ENCODE data around the gene GATAD2B. TPM values are rescaled to one million over a fixed set of nuclear protein-coding genes. Genes with fewer than 3 reads are reported as not detected.
A peak's percentile ranks its signal among the peaks of the same experiment; 100 is the strongest.

Gene GATAD2B
- total RNA-seq, 4 donors from 2014 or later, result 16.8 to 26.5 (median 24.6) TPM

DNA sequence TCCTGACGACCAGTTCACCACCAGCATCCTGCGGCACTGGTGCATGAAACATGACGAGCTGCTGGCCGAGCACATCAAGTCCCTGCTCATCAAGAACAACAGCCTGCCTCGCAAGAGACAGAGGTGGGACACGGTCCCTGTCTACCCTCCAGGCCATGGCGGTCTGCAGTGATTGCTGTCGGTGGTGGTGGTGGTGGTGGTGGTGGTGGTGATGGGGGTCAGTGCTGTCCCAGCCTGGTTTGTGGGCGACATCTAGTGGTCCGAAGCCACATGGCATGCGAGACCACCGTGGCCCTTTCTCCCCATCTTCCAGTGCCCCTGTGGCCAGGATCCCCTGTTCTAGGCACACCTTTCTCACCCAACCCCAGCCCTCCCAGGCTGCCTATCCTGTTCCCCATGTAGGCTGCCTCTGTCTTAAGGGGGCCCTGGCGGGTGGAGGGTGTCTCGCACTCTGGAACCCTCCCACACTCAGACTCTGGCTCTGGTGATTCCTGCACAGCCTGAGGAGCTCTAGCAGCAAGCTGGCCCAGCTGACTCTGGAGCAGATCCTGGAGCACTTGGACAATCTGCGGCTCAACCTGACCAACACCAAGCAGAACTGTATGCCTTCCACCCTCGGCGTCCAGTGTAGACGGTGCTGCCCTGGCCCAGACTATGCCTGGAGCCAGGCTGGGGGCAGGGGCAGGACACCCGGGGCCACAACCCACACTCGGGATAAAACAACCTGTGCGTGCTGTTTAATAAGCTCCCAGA, 150.8 kb downstream of the GATAD2B start:
- Histone ChIP-seq H3K27ac (peak overlapping the region in 1 of 4 donors; percentile 89), H3K4me3 (no peak overlapping the region), H3K9me3 (no peaks in the 10 kb centered on the region), H3K4me1 (peaks cover 0 to 57% (median 23%) of the 10 kb centered on the region in 4 donors), H3K27me3 (no peaks in the 10 kb centered on the region), H3K36me3 (peaks cover 0 to 66% (median 5%) of the 10 kb centered on the region in 3 donors)
- no peak for TF ChIP-seq EP300 (IDR thresholded peaks at IDR 0.05)
- TF ChIP-seq, protein P1, sequence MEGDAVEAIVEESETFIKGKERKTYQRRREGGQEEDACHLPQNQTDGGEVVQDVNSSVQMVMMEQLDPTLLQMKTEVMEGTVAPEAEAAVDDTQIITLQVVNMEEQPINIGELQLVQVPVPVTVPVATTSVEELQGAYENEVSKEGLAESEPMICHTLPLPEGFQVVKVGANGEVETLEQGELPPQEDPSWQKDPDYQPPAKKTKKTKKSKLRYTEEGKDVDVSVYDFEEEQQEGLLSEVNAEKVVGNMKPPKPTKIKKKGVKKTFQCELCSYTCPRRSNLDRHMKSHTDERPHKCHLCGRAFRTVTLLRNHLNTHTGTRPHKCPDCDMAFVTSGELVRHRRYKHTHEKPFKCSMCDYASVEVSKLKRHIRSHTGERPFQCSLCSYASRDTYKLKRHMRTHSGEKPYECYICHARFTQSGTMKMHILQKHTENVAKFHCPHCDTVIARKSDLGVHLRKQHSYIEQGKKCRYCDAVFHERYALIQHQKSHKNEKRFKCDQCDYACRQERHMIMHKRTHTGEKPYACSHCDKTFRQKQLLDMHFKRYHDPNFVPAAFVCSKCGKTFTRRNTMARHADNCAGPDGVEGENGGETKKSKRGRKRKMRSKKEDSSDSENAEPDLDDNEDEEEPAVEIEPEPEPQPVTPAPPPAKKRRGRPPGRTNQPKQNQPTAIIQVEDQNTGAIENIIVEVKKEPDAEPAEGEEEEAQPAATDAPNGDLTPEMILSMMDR (IDR thresholded peaks at IDR 0.05), result peak in 4 of 5 experiments; percentile 18 to 44 (median 32)
- 63 to 69% methylated on average over 18 to 19 of the region's 21 CpGs for WGBS, 2 donors
- DNase-seq (ENCODE audit: low spot score in 2 of 2), result no peak

DNA sequence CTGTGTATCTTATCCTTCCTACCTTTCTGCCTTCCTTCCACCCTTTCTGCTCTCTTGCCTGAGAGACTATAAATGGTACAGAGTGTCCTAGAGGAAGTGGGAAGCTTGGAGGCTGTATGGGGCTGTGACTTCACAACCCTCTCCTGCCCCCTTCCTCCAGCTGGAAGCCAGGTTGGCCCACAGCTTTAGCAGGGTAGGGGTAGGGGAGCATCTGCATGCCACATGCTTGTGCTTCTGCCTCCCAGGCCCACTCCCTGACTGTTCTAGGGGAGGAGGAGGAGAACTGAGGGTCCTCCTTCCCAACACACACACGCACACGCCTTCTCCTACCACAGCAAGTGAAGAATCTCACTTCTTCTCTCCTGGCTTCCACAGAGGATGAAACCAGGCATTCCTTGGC, 151.5 kb downstream of the GATAD2B start:
- whole genome bisulfite sequencing, 2 donors, result 83 to 88% methylated on average over 2 of the region's 2 CpGs
- TF ChIP-seq, protein P1 (IDR thresholded peaks at IDR 0.05), result no peak
- no peak for TF ChIP-seq EP300 (IDR thresholded peaks at IDR 0.05)
- no peak for TF ChIP-seq POLR2A (IDR thresholded peaks at IDR 0.05)
- no peak for DNase-seq (ENCODE audit: low spot score in 2 of 2)
- H3K36me3 ChIP-seq, result peaks cover 0 to 74% (median 5%) of the 10 kb centered on the region in 3 donors
- H3K4me1 ChIP-seq, result peaks cover 0 to 49% (median 15%) of the 10 kb centered on the region in 4 donors
- H3K27ac ChIP-seq, result peak overlapping the region in 1 of 4 donors; percentile 61
- no peak overlapping the region for H3K4me3 ChIP-seq
- no peaks in the 10 kb centered on the region for H3K9me3 ChIP-seq
- no peaks in the 10 kb centered on the region for H3K27me3 ChIP-seq

DNA sequence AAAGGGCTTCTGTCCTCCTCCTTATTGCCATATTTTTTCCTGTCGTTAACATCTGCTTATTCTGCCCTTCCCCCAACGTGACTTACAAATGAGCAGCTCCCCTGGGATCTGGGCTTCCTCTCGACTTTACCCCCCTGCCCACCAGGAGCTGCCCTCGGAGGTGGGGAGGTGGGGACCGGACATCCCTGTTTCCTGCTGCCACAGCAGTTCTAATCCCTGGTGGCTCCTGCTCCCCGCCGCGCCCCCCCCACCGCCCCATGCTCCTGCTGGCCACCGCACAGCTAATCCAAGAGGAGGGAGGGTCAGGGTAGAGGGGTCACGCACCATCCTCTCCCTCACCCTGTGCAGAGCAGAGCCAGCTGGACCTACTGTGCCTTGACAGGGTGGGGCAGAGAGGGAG, 152.0 kb downstream of the GATAD2B start:
- Histone ChIP-seq H3K36me3 (peaks cover 0 to 78% (median 5%) of the 10 kb centered on the region in 3 donors), H3K9me3 (no peaks in the 10 kb centered on the region), H3K4me1 (peaks cover 0 to 45% (median 12%) of the 10 kb centered on the region in 4 donors), H3K27me3 (no peaks in the 10 kb centered on the region), H3K4me3 (no peak overlapping the region), H3K27ac (peak overlapping the region in 2 of 4 donors; percentile 33 to 61)
- DNase-seq (ENCODE audit: low spot score in 2 of 2), result no peak
- TF ChIP-seq EP300 (IDR thresholded peaks at IDR 0.05), result no peak
- no peak for TF ChIP-seq POLR2A (IDR thresholded peaks at IDR 0.05)
- TF ChIP-seq, protein P1 (IDR thresholded peaks at IDR 0.05), result no peak
- WGBS, 2 donors, result 53 to 56% methylated on average over 11 of the region's 11 CpGs

DNA sequence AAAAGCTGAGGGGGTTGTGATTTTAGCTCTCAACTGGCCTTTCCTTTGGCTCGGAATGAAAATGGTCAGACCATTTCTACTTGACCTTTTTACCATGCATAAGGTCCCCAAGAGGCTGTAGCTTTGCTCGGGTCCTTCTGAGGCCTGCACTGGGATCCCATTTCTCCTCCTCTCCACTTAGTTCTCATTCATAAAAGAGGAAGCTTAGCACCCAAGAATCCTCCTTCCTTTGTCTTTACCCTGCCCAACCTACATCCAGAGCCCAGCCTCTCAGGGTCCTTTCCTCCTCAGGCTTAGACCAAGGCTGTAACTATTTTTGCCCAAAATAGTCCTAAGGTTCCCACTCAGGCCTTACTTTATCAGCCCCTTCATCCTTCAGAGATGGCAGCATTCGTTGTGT, 153.6 kb downstream of the GATAD2B start:
- Histone ChIP-seq H3K27me3 (no peaks in the 10 kb centered on the region), H3K4me3 (no peak overlapping the region), H3K9me3 (no peaks in the 10 kb centered on the region), H3K4me1 (peaks cover 0 to 34% (median 3%) of the 10 kb centered on the region in 4 donors), H3K27ac (no peak overlapping the region), H3K36me3 (peaks cover 0 to 94% (median 5%) of the 10 kb centered on the region in 3 donors)
- TF ChIP-seq POLR2A (IDR thresholded peaks at IDR 0.05) (no peak), EP300 (IDR thresholded peaks at IDR 0.05) (no peak)
- TF ChIP-seq, protein P1 (IDR thresholded peaks at IDR 0.05), result no peak
- DNase-seq (ENCODE audit: low spot score in 2 of 2), result no peak
- WGBS, 2 donors, result 63 to 72% methylated on average over 3 of the region's 3 CpGs
